Spleen (tissue), 11 donors: ENCODE results near the gene AGPS. TPM values are rescaled to one million over a fixed set of nuclear protein-coding genes. Genes with fewer than 3 reads are reported as not detected.

Source experiments
- DNase-seq: peaks from one replicate; pipeline ENCODE4 v3.0.0-alpha.2; 2020
- H3K27ac ChIP-seq, 8 donors: fragments of 200-600 bp; sonication (generic) in 7 of 8; 1 replicate in 4 of 8; 2 replicates in 4 of 8; pipeline versions ENCODE4 v1.5.0 to v1.8.0; 2016 to 2021; ENCODE audit warnings: inconsistent platforms in 4 of 8, mild to moderate bottlenecking in 4 of 8, moderate library complexity in 1 of 8
- H3K27me3 ChIP-seq, 7 donors: fragments of 200-600 bp; sonication (generic) in 6 of 7; replicated peaks in 1 of 7; 1 replicate in 4 of 7; 2 replicates in 3 of 7; pipeline versions ENCODE4 v1.5.0 to v1.8.0; 2016 to 2021; ENCODE audit warnings: inconsistent platforms in 3 of 7, mild to moderate bottlenecking in 1 of 7
- H3K36me3 ChIP-seq, 6 donors: fragments of 200-600 bp; sonication (generic) in 5 of 6; 1 replicate in 4 of 6; 2 replicates in 2 of 6; pipeline versions ENCODE4 v1.5.0 to v1.8.0; 2016 to 2021; ENCODE audit warnings: inconsistent platforms in 2 of 6
- H3K4me1 ChIP-seq, 6 donors: fragments of 200-600 bp; sonication (generic) in 5 of 6; 1 replicate in 3 of 6; 2 replicates in 3 of 6; pipeline versions ENCODE4 v1.5.0 to v1.8.0; 2016 to 2021; ENCODE audit warnings: inconsistent platforms in 3 of 6
- H3K4me3 ChIP-seq, 8 donors: fragments of 200-600 bp; sonication (generic) in 7 of 8; 1 replicate in 4 of 8; 2 replicates in 4 of 8; pipeline versions ENCODE4 v1.5.0 to v1.8.0; 2016 to 2021; ENCODE audit warnings: inconsistent platforms in 4 of 8, mild to moderate bottlenecking in 4 of 8, moderate library complexity in 2 of 8
- H3K9me3 ChIP-seq, 8 donors: fragments of 200-600 bp; sonication (generic) in 7 of 8; 1 replicate in 4 of 8; 2 replicates in 4 of 8; pipeline versions ENCODE4 v1.5.0 to v1.8.0; 2016 to 2021; ENCODE audit warnings: inconsistent platforms in 4 of 8
- CTCF ChIP-seq, 11 experiments: fragments of 200-600 bp in 7 of 11; fragments of 450-650 bp in 4 of 11; sonication (generic) in 4 of 11; IDR thresholded peaks in 8 of 11; conservative IDR thresholded peaks in 3 of 11; 1 replicate in 7 of 11; 2 replicates in 4 of 11; pipeline versions ENCODE4 v1.4.0 to v1.8.0; 2016 to 2021; ENCODE audit warnings: antibody characterized with exemption in 11 of 11, inconsistent platforms in 4 of 11, mild to moderate bottlenecking in 1 of 11
- POLR2A ChIP-seq, 3 donors: fragments of 450-650 bp; IDR thresholded peaks; one replicate each; pipeline ENCODE4 v1.5.1; 2017; ENCODE audit warnings: antibody characterized with exemption in 3 of 3, mild to moderate bottlenecking in 1 of 3
- POLR2AphosphoS5 ChIP-seq, 3 donors: sonication (generic); formaldehyde crosslinking; IDR thresholded peaks; one replicate each; pipeline ENCODE4 v1.5.1; 2017; ENCODE audit warnings: antibody characterized with exemption in 3 of 3
- WGBS, 5 donors: extraction: QIAGEN DNeasy Blood & Tissue Kit in 3 of 5; methylation state at CpG; one replicate each; pipeline versions ENCODE4 v1.1.5 to v1.1.7; 2013 to 2018; 5-methylcytosine and 5-hydroxymethylcytosine counted together
- intact Hi-C: fragments of 100-400 bp; cut with DNase I; formaldehyde crosslinking; loops from one replicate; pipeline ENCODE4 v1.15.0; 2023; ENCODE audit warnings: low total_unique reads
- polyA plus RNA-seq, 3 donors: library from polyadenylated mRNA; stranded (reverse); fragments of 200-250 nt; gene quantifications; one replicate each; pipeline ENCODE4 v1.2.1, GENCODE V29; 2013
- total RNA-seq, 7 donors: library from RNA; depleted of rRNA in 3 of 7; stranded (reverse); fragments of >200 nt in 3 of 7; fragmentation: NEBNext Ultra II Directional in 4 of 7; extraction: Animal tissue kit (Norgen Biotek cat#: 25700) in 4 of 7; gene quantifications; one replicate each; pipeline versions ENCODE4 v1.1.0 to v1.2.1, GENCODE V29; 2016 to 2021
- donor health status: healthy with polysubstance abuse.
- donor health status: DM: no; HTN: no; CAD: no; lungs with moderate emphysema.
- donor health status: DM: no; HTN: no; CAD: no.
- donor health status: Bipolar disorder and iron deficiency.
- donor health status: healthy.
- donor health status: DM: no; HTN: no; CAD: no.
- donor health status: DM: yes; HTN: yes; CAD: no.

Gene AGPS
- total and polyA plus RNA-seq, 10 donors = 3.3 to 44.5 (median 28.2) TPM

GRCh38 chr2:177516824-177517544 is 124.4 kb downstream of the AGPS start:
- Histone ChIP-seq H3K36me3 (peaks cover 0 to 89% (median 12%) of the 10 kb centered on the region in 6 donors), H3K4me1 (no peaks in the 10 kb centered on the region), H3K4me3 (no peak overlapping the region), H3K9me3 (no peaks in the 10 kb centered on the region), H3K27ac (no peak overlapping the region), H3K27me3 (no peaks in the 10 kb centered on the region)
- intact Hi-C loops = no loop called here
- 89 to 96% (median 90%) methylated on average over 4 of the region's 4 CpGs for WGBS, 5 donors
- no peak for TF ChIP-seq POLR2A (IDR thresholded peaks at IDR 0.05)
- TF ChIP-seq POLR2AphosphoS5 (IDR thresholded peaks at IDR 0.05) = no peak
- TF ChIP-seq CTCF (IDR thresholded peaks at IDR 0.05 in 8 of 11, conservative IDR thresholded peaks at IDR 0.05 in 3 of 11) = no peak
- DNase-seq = no peak

GRCh38 chr2:177518754-177519153 is 126.2 kb downstream of the AGPS start:
- Histone ChIP-seq H3K27me3 (no peaks in the 10 kb centered on the region), H3K4me3 (no peak overlapping the region), H3K36me3 (peaks cover 0 to 93% (median 19%) of the 10 kb centered on the region in 6 donors), H3K9me3 (no peaks in the 10 kb centered on the region), H3K4me1 (no peaks in the 10 kb centered on the region), H3K27ac (no peak overlapping the region)
- intact Hi-C loops = no loop called here
- WGBS, 5 donors = 95 to 100% (median 98%) methylated on average over 2 of the region's 2 CpGs
- no peak for TF ChIP-seq POLR2AphosphoS5 (IDR thresholded peaks at IDR 0.05)
- no peak for TF ChIP-seq CTCF (IDR thresholded peaks at IDR 0.05 in 8 of 11, conservative IDR thresholded peaks at IDR 0.05 in 3 of 11)
- no peak for TF ChIP-seq POLR2A (IDR thresholded peaks at IDR 0.05)
- no peak for DNase-seq

GRCh38 chr2:177519534-177520115 is 127.1 kb downstream of the AGPS start:
- H3K9me3 ChIP-seq = no peaks in the 10 kb centered on the region
- no peaks in the 10 kb centered on the region for H3K27me3 ChIP-seq
- peaks cover 0 to 93% (median 17%) of the 10 kb centered on the region in 6 donors for H3K36me3 ChIP-seq
- TF ChIP-seq CTCF (IDR thresholded peaks at IDR 0.05 in 8 of 11, conservative IDR thresholded peaks at IDR 0.05 in 3 of 11) (no peak), POLR2AphosphoS5 (IDR thresholded peaks at IDR 0.05) (no peak), POLR2A (IDR thresholded peaks at IDR 0.05) (no peak)
- no peak overlapping the region for H3K27ac ChIP-seq
- no peak for DNase-seq
- H3K4me1 ChIP-seq = no peaks in the 10 kb centered on the region
- no peak overlapping the region for H3K4me3 ChIP-seq
- intact Hi-C loops = no loop called here

- no peaks in the 10 kb centered on the region for H3K4me1 ChIP-seq
- H3K27me3 ChIP-seq = no peaks in the 10 kb centered on the region
- H3K27ac ChIP-seq = no peak overlapping the region
- intact Hi-C loops = no loop called here
- H3K9me3 ChIP-seq = no peaks in the 10 kb centered on the region
- H3K36me3 ChIP-seq = peaks cover 0 to 95% (median 16%) of the 10 kb centered on the region in 6 donors
- 92 to 100% (median 97%) methylated on average over 2 of the region's 2 CpGs for WGBS, 5 donors
- no peak for TF ChIP-seq POLR2AphosphoS5 (IDR thresholded peaks at IDR 0.05)
- no peak for TF ChIP-seq CTCF (IDR thresholded peaks at IDR 0.05 in 8 of 11, conservative IDR thresholded peaks at IDR 0.05 in 3 of 11)
- H3K4me3 ChIP-seq = no peak overlapping the region
- DNase-seq = no peak
Measured at GRCh38 chr2:177520324-177520723, 127.8 kb downstream of the AGPS start.
